ENCODE results near the gene FCHO2. TPM values are rescaled to one million over a fixed set of nuclear protein-coding genes. Genes with fewer than 3 reads are reported as not detected.

The FCHO2 gene
- total RNA-seq, 1 experiment from 2014 or later, result 14.9 TPM

DNA sequence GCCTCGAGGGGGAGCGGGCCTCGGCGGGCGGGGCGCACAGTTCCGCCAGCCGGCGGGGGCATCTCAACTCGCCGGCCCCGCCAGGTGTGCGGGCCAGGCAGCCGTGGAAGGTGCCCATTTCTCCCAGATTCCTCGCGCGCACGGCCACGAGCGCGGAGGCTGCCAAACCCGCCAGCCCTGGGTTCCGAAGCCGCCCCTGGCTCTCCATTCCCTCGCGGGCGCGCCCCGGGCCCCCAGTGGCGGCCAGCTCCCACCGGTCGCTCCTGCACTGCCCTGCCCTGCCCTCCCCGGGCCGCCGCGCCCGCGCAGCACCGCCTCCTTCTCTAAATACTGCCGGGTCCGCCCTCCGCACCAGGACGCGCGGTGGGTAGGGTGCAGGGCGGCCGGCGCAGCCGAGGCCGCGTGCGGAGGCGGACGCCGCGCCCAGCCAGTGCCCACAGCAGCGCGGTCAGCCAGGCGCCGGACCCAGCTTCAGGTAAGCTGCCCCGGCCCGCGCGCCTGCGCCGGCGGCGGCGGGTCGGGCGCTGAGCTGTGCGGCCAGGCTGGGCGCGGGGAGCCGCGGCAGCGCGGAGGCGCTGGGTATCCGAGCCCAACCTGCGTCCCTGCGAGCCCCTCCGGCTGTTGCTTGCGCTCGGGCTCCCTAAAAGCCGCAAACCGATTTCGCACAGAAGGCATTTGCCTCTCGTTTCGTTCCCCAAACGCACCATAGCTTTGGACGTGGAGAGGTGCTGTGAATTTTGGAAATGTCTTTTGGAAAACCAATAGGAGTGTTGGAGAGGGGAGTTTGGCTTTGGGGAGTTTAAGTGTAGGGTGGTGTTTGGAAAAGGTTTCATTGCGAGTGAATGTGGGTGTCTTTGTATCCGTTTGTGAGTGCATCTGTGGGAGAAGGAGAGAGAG, 164.6 kb downstream of the FCHO2 start, which contains the start of gene TMEM171 (continued):
- TF ChIP-seq, protein P1, sequence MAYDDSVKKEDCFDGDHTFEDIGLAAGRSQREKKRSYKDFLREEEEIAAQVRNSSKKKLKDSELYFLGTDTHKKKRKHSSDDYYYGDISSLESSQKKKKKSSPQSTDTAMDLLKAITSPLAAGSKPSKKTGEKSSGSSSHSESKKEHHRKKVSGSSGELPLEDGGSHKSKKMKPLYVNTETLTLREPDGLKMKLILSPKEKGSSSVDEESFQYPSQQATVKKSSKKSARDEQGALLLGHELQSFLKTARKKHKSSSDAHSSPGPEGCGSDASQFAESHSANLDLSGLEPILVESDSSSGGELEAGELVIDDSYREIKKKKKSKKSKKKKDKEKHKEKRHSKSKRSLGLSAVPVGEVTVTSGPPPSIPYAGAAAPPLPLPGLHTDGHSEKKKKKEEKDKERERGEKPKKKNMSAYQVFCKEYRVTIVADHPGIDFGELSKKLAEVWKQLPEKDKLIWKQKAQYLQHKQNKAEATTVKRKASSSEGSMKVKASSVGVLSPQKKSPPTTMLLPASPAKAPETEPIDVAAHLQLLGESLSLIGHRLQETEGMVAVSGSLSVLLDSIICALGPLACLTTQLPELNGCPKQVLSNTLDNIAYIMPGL (CRISPR knock-in tag; IDR thresholded peaks at IDR 0.05), result peak; percentile 40; the same call in 1 of the 2 replicates
- TF ChIP-seq CREM (CRISPR knock-in tag; IDR thresholded peaks at IDR 0.05), result peak; percentile 73; the same call in 1 of the 2 replicates
- TF ChIP-seq, protein P2, sequence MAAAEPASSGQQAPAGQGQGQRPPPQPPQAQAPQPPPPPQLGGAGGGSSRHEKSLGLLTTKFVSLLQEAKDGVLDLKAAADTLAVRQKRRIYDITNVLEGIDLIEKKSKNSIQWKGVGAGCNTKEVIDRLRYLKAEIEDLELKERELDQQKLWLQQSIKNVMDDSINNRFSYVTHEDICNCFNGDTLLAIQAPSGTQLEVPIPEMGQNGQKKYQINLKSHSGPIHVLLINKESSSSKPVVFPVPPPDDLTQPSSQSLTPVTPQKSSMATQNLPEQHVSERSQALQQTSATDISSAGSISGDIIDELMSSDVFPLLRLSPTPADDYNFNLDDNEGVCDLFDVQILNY (CRISPR knock-in tag; IDR thresholded peaks at IDR 0.05), result 0 out of 2 replicates have a peak, but pooled peaks have one; percentile 26
- TF ChIP-seq ZNF416 (CRISPR knock-in tag; IDR thresholded peaks at IDR 0.05), result peak; percentile 45; the same call in 1 of the 2 replicates
- TF ChIP-seq, protein P3, sequence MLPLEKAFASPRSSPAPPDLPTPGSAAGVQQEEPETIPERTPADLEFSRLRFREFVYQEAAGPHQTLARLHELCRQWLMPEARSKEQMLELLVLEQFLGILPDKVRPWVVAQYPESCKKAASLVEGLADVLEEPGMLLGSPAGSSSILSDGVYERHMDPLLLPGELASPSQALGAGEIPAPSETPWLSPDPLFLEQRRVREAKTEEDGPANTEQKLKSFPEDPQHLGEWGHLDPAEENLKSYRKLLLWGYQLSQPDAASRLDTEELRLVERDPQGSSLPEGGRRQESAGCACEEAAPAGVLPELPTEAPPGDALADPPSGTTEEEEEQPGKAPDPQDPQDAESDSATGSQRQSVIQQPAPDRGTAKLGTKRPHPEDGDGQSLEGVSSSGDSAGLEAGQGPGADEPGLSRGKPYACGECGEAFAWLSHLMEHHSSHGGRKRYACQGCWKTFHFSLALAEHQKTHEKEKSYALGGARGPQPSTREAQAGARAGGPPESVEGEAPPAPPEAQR (CRISPR knock-in tag; IDR thresholded peaks at IDR 0.05), result no peak
- TF ChIP-seq, protein P4, sequence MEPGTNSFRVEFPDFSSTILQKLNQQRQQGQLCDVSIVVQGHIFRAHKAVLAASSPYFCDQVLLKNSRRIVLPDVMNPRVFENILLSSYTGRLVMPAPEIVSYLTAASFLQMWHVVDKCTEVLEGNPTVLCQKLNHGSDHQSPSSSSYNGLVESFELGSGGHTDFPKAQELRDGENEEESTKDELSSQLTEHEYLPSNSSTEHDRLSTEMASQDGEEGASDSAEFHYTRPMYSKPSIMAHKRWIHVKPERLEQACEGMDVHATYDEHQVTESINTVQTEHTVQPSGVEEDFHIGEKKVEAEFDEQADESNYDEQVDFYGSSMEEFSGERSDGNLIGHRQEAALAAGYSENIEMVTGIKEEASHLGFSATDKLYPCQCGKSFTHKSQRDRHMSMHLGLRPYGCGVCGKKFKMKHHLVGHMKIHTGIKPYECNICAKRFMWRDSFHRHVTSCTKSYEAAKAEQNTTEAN (CRISPR knock-in tag; IDR thresholded peaks at IDR 0.05), result 0 out of 2 replicates have a peak, but pooled peaks have one; percentile 55

DNA sequence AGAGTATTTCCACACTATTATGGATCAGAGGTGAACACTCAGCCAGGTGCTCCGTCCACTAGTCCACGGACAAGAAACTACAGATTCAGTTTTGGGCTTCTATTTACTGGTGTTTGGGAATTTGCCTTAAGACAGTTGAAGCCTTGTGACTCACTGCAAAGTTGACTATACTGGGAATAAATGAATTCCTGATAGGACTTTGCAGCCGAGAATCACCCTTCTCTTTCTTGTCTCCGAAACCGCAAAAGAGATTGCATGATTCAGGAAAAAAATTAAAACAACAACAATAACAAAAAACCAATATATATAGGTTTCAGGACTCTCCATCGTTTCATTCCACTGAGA, 165.2 kb downstream of the FCHO2 start:
- Mint-ChIP-seq H3K9me3 (peaks cover 5% of the 10 kb centered on the region), H3K27ac (no peak overlapping the region), H3K4me1 (peaks cover 33% of the 10 kb centered on the region), H3K27me3 (ENCODE audit: low read depth) (peaks cover 68% of the 10 kb centered on the region), H3K36me3 (no peaks in the 10 kb centered on the region), H3K4me3 (peak overlapping the region; percentile 79)
- DNase-seq (ENCODE audit: low spot score) (no peak), ATAC-seq (no peak)
- ChIA-PET CTCF (interaction anchor here (1.0 to 3.2 kb wide), 6 partner anchors 15 to 165 kb away, joined by 5 to 18 read pairs (median 8); partner anchors contain the start of gene FCHO2), POLR2A (no interaction called here)
- TF ChIP-seq, protein P4 (CRISPR knock-in tag; IDR thresholded peaks at IDR 0.05), result no peak
- TF ChIP-seq, protein P5, sequence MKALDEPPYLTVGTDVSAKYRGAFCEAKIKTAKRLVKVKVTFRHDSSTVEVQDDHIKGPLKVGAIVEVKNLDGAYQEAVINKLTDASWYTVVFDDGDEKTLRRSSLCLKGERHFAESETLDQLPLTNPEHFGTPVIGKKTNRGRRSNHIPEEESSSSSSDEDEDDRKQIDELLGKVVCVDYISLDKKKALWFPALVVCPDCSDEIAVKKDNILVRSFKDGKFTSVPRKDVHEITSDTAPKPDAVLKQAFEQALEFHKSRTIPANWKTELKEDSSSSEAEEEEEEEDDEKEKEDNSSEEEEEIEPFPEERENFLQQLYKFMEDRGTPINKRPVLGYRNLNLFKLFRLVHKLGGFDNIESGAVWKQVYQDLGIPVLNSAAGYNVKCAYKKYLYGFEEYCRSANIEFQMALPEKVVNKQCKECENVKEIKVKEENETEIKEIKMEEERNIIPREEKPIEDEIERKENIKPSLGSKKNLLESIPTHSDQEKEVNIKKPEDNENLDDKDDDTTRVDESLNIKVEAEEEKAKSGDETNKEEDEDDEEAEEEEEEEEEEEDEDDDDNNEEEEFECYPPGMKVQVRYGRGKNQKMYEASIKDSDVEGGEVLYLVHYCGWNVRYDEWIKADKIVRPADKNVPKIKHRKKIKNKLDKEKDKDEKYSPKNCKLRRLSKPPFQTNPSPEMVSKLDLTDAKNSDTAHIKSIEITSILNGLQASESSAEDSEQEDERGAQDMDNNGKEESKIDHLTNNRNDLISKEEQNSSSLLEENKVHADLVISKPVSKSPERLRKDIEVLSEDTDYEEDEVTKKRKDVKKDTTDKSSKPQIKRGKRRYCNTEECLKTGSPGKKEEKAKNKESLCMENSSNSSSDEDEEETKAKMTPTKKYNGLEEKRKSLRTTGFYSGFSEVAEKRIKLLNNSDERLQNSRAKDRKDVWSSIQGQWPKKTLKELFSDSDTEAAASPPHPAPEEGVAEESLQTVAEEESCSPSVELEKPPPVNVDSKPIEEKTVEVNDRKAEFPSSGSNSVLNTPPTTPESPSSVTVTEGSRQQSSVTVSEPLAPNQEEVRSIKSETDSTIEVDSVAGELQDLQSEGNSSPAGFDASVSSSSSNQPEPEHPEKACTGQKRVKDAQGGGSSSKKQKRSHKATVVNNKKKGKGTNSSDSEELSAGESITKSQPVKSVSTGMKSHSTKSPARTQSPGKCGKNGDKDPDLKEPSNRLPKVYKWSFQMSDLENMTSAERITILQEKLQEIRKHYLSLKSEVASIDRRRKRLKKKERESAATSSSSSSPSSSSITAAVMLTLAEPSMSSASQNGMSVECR (CRISPR knock-in tag; IDR thresholded peaks at IDR 0.05; ENCODE audit: borderline replicate concordance), result no peak
- TF ChIP-seq, protein P6, sequence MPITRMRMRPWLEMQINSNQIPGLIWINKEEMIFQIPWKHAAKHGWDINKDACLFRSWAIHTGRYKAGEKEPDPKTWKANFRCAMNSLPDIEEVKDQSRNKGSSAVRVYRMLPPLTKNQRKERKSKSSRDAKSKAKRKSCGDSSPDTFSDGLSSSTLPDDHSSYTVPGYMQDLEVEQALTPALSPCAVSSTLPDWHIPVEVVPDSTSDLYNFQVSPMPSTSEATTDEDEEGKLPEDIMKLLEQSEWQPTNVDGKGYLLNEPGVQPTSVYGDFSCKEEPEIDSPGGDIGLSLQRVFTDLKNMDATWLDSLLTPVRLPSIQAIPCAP (CRISPR knock-in tag; IDR thresholded peaks at IDR 0.05), result no peak
- TF ChIP-seq, protein P7, sequence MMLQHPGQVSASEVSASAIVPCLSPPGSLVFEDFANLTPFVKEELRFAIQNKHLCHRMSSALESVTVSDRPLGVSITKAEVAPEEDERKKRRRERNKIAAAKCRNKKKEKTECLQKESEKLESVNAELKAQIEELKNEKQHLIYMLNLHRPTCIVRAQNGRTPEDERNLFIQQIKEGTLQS (CRISPR knock-in tag; conservative IDR thresholded peaks at IDR 0.05), result no peak
- TF ChIP-seq, protein P8, sequence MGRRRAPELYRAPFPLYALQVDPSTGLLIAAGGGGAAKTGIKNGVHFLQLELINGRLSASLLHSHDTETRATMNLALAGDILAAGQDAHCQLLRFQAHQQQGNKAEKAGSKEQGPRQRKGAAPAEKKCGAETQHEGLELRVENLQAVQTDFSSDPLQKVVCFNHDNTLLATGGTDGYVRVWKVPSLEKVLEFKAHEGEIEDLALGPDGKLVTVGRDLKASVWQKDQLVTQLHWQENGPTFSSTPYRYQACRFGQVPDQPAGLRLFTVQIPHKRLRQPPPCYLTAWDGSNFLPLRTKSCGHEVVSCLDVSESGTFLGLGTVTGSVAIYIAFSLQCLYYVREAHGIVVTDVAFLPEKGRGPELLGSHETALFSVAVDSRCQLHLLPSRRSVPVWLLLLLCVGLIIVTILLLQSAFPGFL (CRISPR knock-in tag; IDR thresholded peaks at IDR 0.05; ENCODE audit: borderline replicate concordance), result no peak
- no peak for TF ChIP-seq JUN (CRISPR knock-in tag; IDR thresholded peaks at IDR 0.05)
- TF ChIP-seq, protein P9, sequence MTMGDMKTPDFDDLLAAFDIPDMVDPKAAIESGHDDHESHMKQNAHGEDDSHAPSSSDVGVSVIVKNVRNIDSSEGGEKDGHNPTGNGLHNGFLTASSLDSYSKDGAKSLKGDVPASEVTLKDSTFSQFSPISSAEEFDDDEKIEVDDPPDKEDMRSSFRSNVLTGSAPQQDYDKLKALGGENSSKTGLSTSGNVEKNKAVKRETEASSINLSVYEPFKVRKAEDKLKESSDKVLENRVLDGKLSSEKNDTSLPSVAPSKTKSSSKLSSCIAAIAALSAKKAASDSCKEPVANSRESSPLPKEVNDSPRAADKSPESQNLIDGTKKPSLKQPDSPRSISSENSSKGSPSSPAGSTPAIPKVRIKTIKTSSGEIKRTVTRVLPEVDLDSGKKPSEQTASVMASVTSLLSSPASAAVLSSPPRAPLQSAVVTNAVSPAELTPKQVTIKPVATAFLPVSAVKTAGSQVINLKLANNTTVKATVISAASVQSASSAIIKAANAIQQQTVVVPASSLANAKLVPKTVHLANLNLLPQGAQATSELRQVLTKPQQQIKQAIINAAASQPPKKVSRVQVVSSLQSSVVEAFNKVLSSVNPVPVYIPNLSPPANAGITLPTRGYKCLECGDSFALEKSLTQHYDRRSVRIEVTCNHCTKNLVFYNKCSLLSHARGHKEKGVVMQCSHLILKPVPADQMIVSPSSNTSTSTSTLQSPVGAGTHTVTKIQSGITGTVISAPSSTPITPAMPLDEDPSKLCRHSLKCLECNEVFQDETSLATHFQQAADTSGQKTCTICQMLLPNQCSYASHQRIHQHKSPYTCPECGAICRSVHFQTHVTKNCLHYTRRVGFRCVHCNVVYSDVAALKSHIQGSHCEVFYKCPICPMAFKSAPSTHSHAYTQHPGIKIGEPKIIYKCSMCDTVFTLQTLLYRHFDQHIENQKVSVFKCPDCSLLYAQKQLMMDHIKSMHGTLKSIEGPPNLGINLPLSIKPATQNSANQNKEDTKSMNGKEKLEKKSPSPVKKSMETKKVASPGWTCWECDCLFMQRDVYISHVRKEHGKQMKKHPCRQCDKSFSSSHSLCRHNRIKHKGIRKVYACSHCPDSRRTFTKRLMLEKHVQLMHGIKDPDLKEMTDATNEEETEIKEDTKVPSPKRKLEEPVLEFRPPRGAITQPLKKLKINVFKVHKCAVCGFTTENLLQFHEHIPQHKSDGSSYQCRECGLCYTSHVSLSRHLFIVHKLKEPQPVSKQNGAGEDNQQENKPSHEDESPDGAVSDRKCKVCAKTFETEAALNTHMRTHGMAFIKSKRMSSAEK (CRISPR knock-in tag; IDR thresholded peaks at IDR 0.05; ENCODE audit: borderline replicate concordance), result no peak
- no peak for TF ChIP-seq ZNF219 (CRISPR knock-in tag; IDR thresholded peaks at IDR 0.05; ENCODE audit: borderline replicate concordance)
- no peak for TF ChIP-seq ZNF138 (CRISPR knock-in tag; conservative IDR thresholded peaks at IDR 0.05)
